HEK293 (cell line): Measurements from ENCODE around the gene C22orf39.

Source experiments
- CTCF ChIA-PET: fragments of 350-600 bp; formaldehyde crosslinking; extraction: SDS; loops from one replicate; lab custom pipeline; 2021; ENCODE audit warnings: antibody characterized with exemption; lab: Yijun Ruan, JAX
- POLR2A ChIA-PET: fragments of 300-600 bp; formaldehyde crosslinking; extraction: SDS; loops from one replicate; lab custom pipeline; 2020; ENCODE audit warnings: antibody characterized with exemption, inconsistent platforms; lab: Yijun Ruan, JAX
- H3K27ac ChIP-seq: fragments of 200-500 bp; sonication (Bioruptor generic); 2 replicates; pipeline ENCODE4 v1.5.1; 2014; ENCODE audit warnings: low read depth, low read length, control low read depth, inconsistent platforms; ENCODE audit errors: extremely low read depth
- H3K36me3 ChIP-seq, 2 experiments: fragments of 200-500 bp in 1 of 2; sonication (Bioruptor generic) in 1 of 2; 1 replicate in 1 of 2; 2 replicates in 1 of 2; pipeline ENCODE4 v1.5.1; 2014 to 2017; ENCODE audit warnings: inconsistent platforms in 2 of 2, low read length in 2 of 2; ENCODE audit not compliant: control insufficient read depth in 2 of 2, insufficient read depth in 1 of 2
- H3K4me1 ChIP-seq: fragments of 200-500 bp; sonication (Bioruptor generic); 2 replicates; pipeline ENCODE4 v1.5.1; 2014; ENCODE audit warnings: mild to moderate bottlenecking, low read length, inconsistent platforms; ENCODE audit not compliant: control insufficient read depth, insufficient read depth
- H3K4me3 ChIP-seq: 2 replicates; pipeline ENCODE4 v1.5.1; 2011; ENCODE audit warnings: low read depth, mild to moderate bottlenecking, control low read depth, low read length, moderate library complexity
- H3K9me3 ChIP-seq: fragments of 200-500 bp; sonication (Bioruptor generic); 2 replicates; pipeline ENCODE4 v1.5.1; 2014; ENCODE audit warnings: low read depth, low read length, inconsistent platforms; ENCODE audit not compliant: control insufficient read depth, insufficient read depth
- GLIS2 ChIP-seq: fragments of 450-650 bp; formaldehyde crosslinking; IDR thresholded peaks from 2 replicates; pipeline ENCODE4 v1.5.1; 2016; ENCODE audit warnings: missing biosample characterization, missing genetic modification characterization
- KLF16 ChIP-seq: fragments of 450-650 bp; formaldehyde crosslinking; IDR thresholded peaks from 2 replicates; pipeline ENCODE4 v1.5.1; 2017; ENCODE audit warnings: missing biosample characterization, missing genetic modification characterization
- MYNN ChIP-seq: fragments of 450-650 bp; formaldehyde crosslinking; IDR thresholded peaks from 2 replicates; pipeline ENCODE4 v1.5.1; 2016; ENCODE audit warnings: missing biosample characterization, missing genetic modification characterization, borderline replicate concordance
- MZF1 ChIP-seq: fragments of 450-650 bp; formaldehyde crosslinking; IDR thresholded peaks from 2 replicates; pipeline ENCODE4 v1.5.1; 2017; ENCODE audit warnings: missing biosample characterization, missing genetic modification characterization, borderline replicate concordance
- OSR2 ChIP-seq: fragments of 450-650 bp; formaldehyde crosslinking; IDR thresholded peaks from 2 replicates; pipeline ENCODE4 v1.5.1; 2016; ENCODE audit warnings: missing biosample characterization, missing genetic modification characterization
- PBX3 ChIP-seq: sonication (generic); formaldehyde crosslinking; IDR thresholded peaks from 2 replicates; pipeline ENCODE4 v1.8.1; 2022; ENCODE audit warnings: mild to moderate bottlenecking, moderate library complexity, missing genetic modification reagents
- SP7 ChIP-seq: fragments of 450-650 bp; formaldehyde crosslinking; IDR thresholded peaks from 2 replicates; pipeline ENCODE4 v1.5.1; 2016; ENCODE audit warnings: missing biosample characterization, missing genetic modification characterization
- YY1 ChIP-seq: fragments of 450-650 bp; formaldehyde crosslinking; IDR thresholded peaks from 2 replicates; pipeline ENCODE4 v1.5.1; 2018; ENCODE audit warnings: missing biosample characterization, missing genetic modification characterization
- ZBTB20 ChIP-seq: fragments of 450-650 bp; formaldehyde crosslinking; IDR thresholded peaks from 2 replicates; pipeline ENCODE4 v1.5.1; 2016; ENCODE audit warnings: missing biosample characterization, missing genetic modification characterization
- ZBTB21 ChIP-seq: fragments of 450-650 bp; formaldehyde crosslinking; IDR thresholded peaks from 2 replicates; pipeline ENCODE4 v1.5.1; 2017; ENCODE audit warnings: missing biosample characterization, missing genetic modification characterization
- ZNF133 ChIP-seq: fragments of 450-650 bp; formaldehyde crosslinking; IDR thresholded peaks from 2 replicates; pipeline ENCODE4 v1.5.1; 2016; ENCODE audit warnings: missing biosample characterization, missing genetic modification characterization
- ZNF175 ChIP-seq: fragments of 450-650 bp; formaldehyde crosslinking; IDR thresholded peaks from 2 replicates; pipeline ENCODE4 v1.5.1; 2016; ENCODE audit warnings: missing biosample characterization, missing genetic modification characterization
- ZNF223 ChIP-seq: fragments of 450-650 bp; formaldehyde crosslinking; IDR thresholded peaks from 2 replicates; pipeline ENCODE4 v1.5.1; 2016; ENCODE audit warnings: missing biosample characterization, missing genetic modification characterization
- ZNF274 ChIP-seq, 2 experiments: fragments of 200-500 bp in 1 of 2; fragments of 450-650 bp in 1 of 2; sonication (Bioruptor generic) in 1 of 2; formaldehyde crosslinking in 1 of 2; IDR thresholded peaks; 2 replicates each; pipeline versions ENCODE4 v1.5.1 to v1.6.1; 2014 to 2016; ENCODE audit warnings: borderline replicate concordance in 1 of 2, inconsistent platforms in 1 of 2, low read length in 1 of 2, missing biosample characterization in 1 of 2, missing genetic modification characterization in 1 of 2
- ZNF280C ChIP-seq: fragments of 450-650 bp; formaldehyde crosslinking; IDR thresholded peaks from 2 replicates; pipeline ENCODE4 v1.5.1; 2016; ENCODE audit warnings: missing biosample characterization, missing genetic modification characterization
- ZNF292 ChIP-seq: fragments of 450-650 bp; formaldehyde crosslinking; IDR thresholded peaks from 2 replicates; pipeline ENCODE4 v1.5.1; 2016; ENCODE audit warnings: low read depth, missing biosample characterization, missing genetic modification characterization, borderline replicate concordance
- ZNF335 ChIP-seq: fragments of 450-650 bp; formaldehyde crosslinking; conservative IDR thresholded peaks from 2 replicates; pipeline ENCODE4 v1.5.1; 2016; ENCODE audit warnings: missing biosample characterization, missing genetic modification characterization
- ZNF423 ChIP-seq: fragments of 450-650 bp; formaldehyde crosslinking; IDR thresholded peaks from 2 replicates; pipeline ENCODE4 v1.5.1; 2016; ENCODE audit warnings: missing biosample characterization, missing genetic modification characterization
- ZNF48 ChIP-seq: fragments of 450-650 bp; formaldehyde crosslinking; IDR thresholded peaks from 2 replicates; pipeline ENCODE4 v1.5.1; 2016; ENCODE audit warnings: missing biosample characterization, missing genetic modification characterization
- ZNF513 ChIP-seq: fragments of 450-650 bp; IDR thresholded peaks from 2 replicates; pipeline ENCODE4 v1.5.1; 2018; ENCODE audit warnings: missing biosample characterization, missing genetic modification characterization
- ZNF555 ChIP-seq: fragments of 450-650 bp; formaldehyde crosslinking; conservative IDR thresholded peaks from 2 replicates; pipeline ENCODE4 v1.5.1; 2017; ENCODE audit warnings: missing biosample characterization, mild to moderate bottlenecking, missing genetic modification characterization, inconsistent platforms
- ZNF560 ChIP-seq: fragments of 450-650 bp; formaldehyde crosslinking; IDR thresholded peaks from 2 replicates; pipeline ENCODE4 v1.5.1; 2017; ENCODE audit warnings: missing biosample characterization, missing genetic modification characterization, borderline replicate concordance
- ZNF580 ChIP-seq: fragments of 450-650 bp; formaldehyde crosslinking; IDR thresholded peaks from 2 replicates; pipeline ENCODE4 v1.5.1; 2016; ENCODE audit warnings: missing biosample characterization, missing genetic modification characterization
- ZNF660 ChIP-seq: fragments of 450-650 bp; IDR thresholded peaks from 2 replicates; pipeline ENCODE4 v1.5.1; 2018; ENCODE audit warnings: missing biosample characterization, mild to moderate bottlenecking, missing genetic modification characterization
- ZNF768 ChIP-seq: fragments of 450-650 bp; formaldehyde crosslinking; IDR thresholded peaks from 2 replicates; pipeline ENCODE4 v1.5.1; 2018; ENCODE audit warnings: missing biosample characterization, mild to moderate bottlenecking, missing genetic modification characterization
- ZNF777 ChIP-seq: fragments of 450-650 bp; formaldehyde crosslinking; IDR thresholded peaks from 2 replicates; pipeline ENCODE4 v1.5.1; 2017; ENCODE audit warnings: missing biosample characterization, missing genetic modification characterization, borderline replicate concordance
- ZNF785 ChIP-seq: fragments of 450-650 bp; formaldehyde crosslinking; IDR thresholded peaks from 2 replicates; pipeline ENCODE4 v1.5.1; 2016; ENCODE audit warnings: missing biosample characterization, missing genetic modification characterization
- ZNF830 ChIP-seq: fragments of 450-650 bp; IDR thresholded peaks from 2 replicates; pipeline ENCODE4 v1.5.0; 2018; ENCODE audit warnings: missing biosample characterization, missing genetic modification characterization, low read depth, mild to moderate bottlenecking, moderate library complexity

The C22orf39 gene

GRCh38 chr22:19456541-19456940, 9.0 kb upstream of the C22orf39 start:
- Histone ChIP-seq H3K27ac (no peak overlapping the region), H3K4me3 (no peak overlapping the region), H3K9me3 (no peaks in the 10 kb centered on the region), H3K36me3 (peaks cover 10 to 99% of the 10 kb centered on the region in 2 experiments; a peak in 2 of 3 replicates)
- ChIA-PET CTCF (no interaction called here), POLR2A (interaction anchor here (0.9 kb wide), 1 partner anchor 25 kb away, joined by 3 read pairs; the partner anchor contains the start of gene HIRA)
- TF ChIP-seq ZNF660 (tag by site-specific recombination) = no peak
- no peak for TF ChIP-seq MYNN (tag by site-specific recombination)
- no peak for TF ChIP-seq ZNF175 (tag by site-specific recombination)
- TF ChIP-seq ZNF335 (tag by site-specific recombination) = no peak
- TF ChIP-seq PBX3 (CRISPR knock-in tag) = no peak
- TF ChIP-seq ZNF48 (tag by site-specific recombination) = no peak
- TF ChIP-seq ZNF768 (tag by site-specific recombination) = no peak
- TF ChIP-seq SP7 (tag by site-specific recombination) = no peak
- no peak for TF ChIP-seq ZNF777 (tag by site-specific recombination)
- TF ChIP-seq ZNF830 (tag by site-specific recombination) = no peak
- no peak for TF ChIP-seq ZNF555 (tag by site-specific recombination)
- no peak for TF ChIP-seq ZNF580
- no peak for TF ChIP-seq KLF16 (tag by site-specific recombination)
- no peak for TF ChIP-seq ZBTB20
- TF ChIP-seq ZNF292 (tag by site-specific recombination) = no peak
- no peak for TF ChIP-seq ZNF560
- no peak for TF ChIP-seq ZNF223 (tag by site-specific recombination)
- TF ChIP-seq, all 188 proteins: peak for 0
- H3K4me1 ChIP-seq = no peaks in the 10 kb centered on the region

- ChIA-PET CTCF (no interaction called here), POLR2A (interaction anchor here (0.9 kb wide), 1 partner anchor 24 kb away, joined by 3 read pairs; the partner anchor contains the start of gene HIRA)
Observed at GRCh38 chr22:19455585-19456370, 8.3 kb upstream of the C22orf39 start.

GRCh38 chr22:19455033-19455432, 7.5 kb upstream of the C22orf39 start:
- CTCF ChIA-PET = interaction anchor here (1.0 kb wide), 1 partner anchor 11 kb away, joined by 5 read pairs; no protein-coding TSS in a partner anchor
- Histone ChIP-seq H3K27ac (no peak overlapping the region), H3K4me1 (no peaks in the 10 kb centered on the region), H3K4me3 (no peak overlapping the region), H3K9me3 (no peaks in the 10 kb centered on the region), H3K36me3 (peaks cover 11 to 99% of the 10 kb centered on the region in 2 experiments; a peak in 2 of 3 replicates)
- POLR2A ChIA-PET = no interaction called here
- TF ChIP-seq ZNF423 (tag by site-specific recombination) = no peak
- TF ChIP-seq MZF1 (tag by site-specific recombination) = no peak
- no peak for TF ChIP-seq ZNF274 (IDR thresholded peaks at IDR 0.05; ENCODE audit: low read length)
- no peak for TF ChIP-seq ZNF274 (tag by site-specific recombination; IDR thresholded peaks at IDR 0.05; ENCODE audit: borderline replicate concordance)
- TF ChIP-seq ZBTB21 (tag by site-specific recombination) = no peak
- no peak for TF ChIP-seq YY1 (tag by site-specific recombination)
- TF ChIP-seq ZNF133 = no peak
- TF ChIP-seq ZNF785 (tag by site-specific recombination) = no peak
- TF ChIP-seq ZNF513 (tag by site-specific recombination) = no peak
- no peak for TF ChIP-seq ZNF280C (tag by site-specific recombination)

More at GRCh38 chr22:19455585-19456370, 8.3 kb upstream of the C22orf39 start:
- TF ChIP-seq GLIS2 (tag by site-specific recombination) (peak; percentile 34; the same call in 1 of the 2 replicates), OSR2 (tag by site-specific recombination) (no peak)
- H3K9me3 ChIP-seq = no peaks in the 10 kb centered on the region
- no peak overlapping the region for H3K27ac ChIP-seq
- H3K4me3 ChIP-seq = no peak overlapping the region
- no peaks in the 10 kb centered on the region for H3K4me1 ChIP-seq
- H3K36me3 ChIP-seq = peaks cover 13 to 99% of the 10 kb centered on the region in 2 experiments; a peak in 2 of 3 replicates
